RWPE2 (cell line): ENCODE results near the gene ACOT7.

ENCODE experiments used
- ATAC-seq: fragments of 200-7000 bp; cut with Tn5 transposase; 3 replicates; pipeline ENCODE4 v1.9.1; 2021; ENCODE audit warnings: low read depth
- DNase-seq: peaks from one replicate; pipeline ENCODE4 v3.0.0-alpha.2; 2020; ENCODE audit warnings: low spot score
- H3K27ac ChIP-seq: fragments of 450-650 bp; 2 replicates; pipeline ENCODE4 v1.5.1; 2017; ENCODE audit warnings: mild to moderate bottlenecking; ENCODE audit not compliant: poor library complexity, severe bottlenecking
- H3K27me3 ChIP-seq: fragments of 250-450 bp; sonication (Bioruptor Pico); 2 replicates; pipeline ENCODE4 v1.5.1; 2021; ENCODE audit warnings: mild to moderate bottlenecking, moderate library complexity; ENCODE audit not compliant: insufficient read depth, poor library complexity, severe bottlenecking
- H3K36me3 ChIP-seq: fragments of 250-450 bp; sonication (Bioruptor Pico); 2 replicates; pipeline ENCODE4 v1.5.1; 2020; ENCODE audit warnings: low read depth, mild to moderate bottlenecking, moderate library complexity
- H3K4me1 ChIP-seq: fragments of 250-450 bp; sonication (Bioruptor Pico); 2 replicates; pipeline ENCODE4 v1.5.1; 2021; ENCODE audit warnings: mild to moderate bottlenecking, moderate library complexity; ENCODE audit not compliant: insufficient read depth, poor library complexity, severe bottlenecking
- H3K4me3 ChIP-seq: fragments of 250-450 bp; sonication (Bioruptor Pico); 2 replicates; pipeline ENCODE4 v1.5.1; 2021; ENCODE audit warnings: mild to moderate bottlenecking, moderate library complexity; ENCODE audit not compliant: severe bottlenecking
- H3K9me3 ChIP-seq: fragments of 250-450 bp; sonication (Bioruptor Pico); 2 replicates; pipeline ENCODE4 v1.5.1; 2021; ENCODE audit warnings: mild to moderate bottlenecking, moderate library complexity; ENCODE audit not compliant: severe bottlenecking
- CTCF ChIP-seq: fragments of 450-650 bp; IDR thresholded peaks from one replicate; pipeline ENCODE4 v1.5.1; 2017; ENCODE audit warnings: mild to moderate bottlenecking, moderate library complexity; ENCODE audit not compliant: poor library complexity, severe bottlenecking

The ACOT7 gene

GRCh38 chr1:6243053-6243834 lies 150.3 kb downstream of the ACOT7 start:
- no peak for TF ChIP-seq CTCF
- DNase-seq: peak; percentile 60
- no peak for ATAC-seq
- Histone ChIP-seq H3K36me3 (no peaks in the 10 kb centered on the region), H3K27ac (no peak overlapping the region), H3K27me3 (peaks cover 46% of the 10 kb centered on the region), H3K4me3 (no peak overlapping the region), H3K9me3 (no peaks in the 10 kb centered on the region), H3K4me1 (no peaks in the 10 kb centered on the region)

GRCh38 chr1:6241887-6242740 lies 151.5 kb downstream of the ACOT7 start:
- Histone ChIP-seq H3K4me1 (no peaks in the 10 kb centered on the region), H3K27ac (no peak overlapping the region), H3K9me3 (no peaks in the 10 kb centered on the region), H3K27me3 (peaks cover 46% of the 10 kb centered on the region), H3K4me3 (no peak overlapping the region), H3K36me3 (no peaks in the 10 kb centered on the region)
- no peak for ATAC-seq
- TF ChIP-seq CTCF: no peak
- DNase-seq: no peak

- peaks cover 43% of the 10 kb centered on the region for H3K27me3 ChIP-seq
- no peaks in the 10 kb centered on the region for H3K36me3 ChIP-seq
- H3K9me3 ChIP-seq: no peaks in the 10 kb centered on the region
- H3K27ac ChIP-seq: no peak overlapping the region
- DNase-seq (no peak), ATAC-seq (no peak)
- no peak overlapping the region for H3K4me3 ChIP-seq
- H3K4me1 ChIP-seq: no peaks in the 10 kb centered on the region
- TF ChIP-seq CTCF: no peak
These were observed 152.3 kb downstream of the ACOT7 start for GRCh38 chr1:6241107-6241886.

- peaks cover 38% of the 10 kb centered on the region for H3K27me3 ChIP-seq
- no peak overlapping the region for H3K27ac ChIP-seq
- no peaks in the 10 kb centered on the region for H3K36me3 ChIP-seq
- DNase-seq (no peak), ATAC-seq (no peak; the same call in 2 of the 3 replicates)
- TF ChIP-seq CTCF: no peak
- H3K9me3 ChIP-seq: no peaks in the 10 kb centered on the region
- H3K4me1 ChIP-seq: no peaks in the 10 kb centered on the region
- H3K4me3 ChIP-seq: no peak overlapping the region
These were observed 153.4 kb downstream of the ACOT7 start for GRCh38 chr1:6239950-6240768.
